A673 (cell line): ENCODE results near the gene GLI2. TPM values are rescaled to one million over a fixed set of nuclear protein-coding genes. Genes with fewer than 3 reads are reported as not detected.

Experiments used
- BruUV-seq: library from RNA; stranded (reverse); fragments of 400-500 nt; replicated peaks from 2 replicates; lab custom pipeline; 2021; lab: Mats Ljungman, UMichigan
- CTCF ChIA-PET: fragments of 300-600 bp; sonication (Branson Sonifier 250); formaldehyde crosslinking; loops from one replicate; lab custom pipeline; 2022; ENCODE audit warnings: antibody characterized with exemption; lab: Charles Lee
- POLR2A ChIA-PET: fragments of 300-600 bp; sonication (Branson Sonifier 250); formaldehyde crosslinking; loops from one replicate; lab custom pipeline; 2022; ENCODE audit warnings: antibody characterized with exemption; ENCODE audit not compliant: low non-redundant PET; lab: Charles Lee
- DNase-seq: peaks from one replicate; pipeline ENCODE4 v3.0.0-alpha.2; 2015; ENCODE audit warnings: low spot score
- H3K27ac ChIP-seq: fragments of 200-600 bp; sonication (generic); 2 replicates; pipeline ENCODE4 v1.5.1; 2016; ENCODE audit warnings: mixed run types, low read depth, mild to moderate bottlenecking, mixed read lengths, antibody characterized with exemption, low read length; ENCODE audit not compliant: poor library complexity, severe bottlenecking
- H3K27me3 ChIP-seq: fragments of 200-600 bp; sonication (generic); replicated peaks from 2 replicates; pipeline ENCODE4 v1.6.1; 2017; ENCODE audit warnings: mixed run types, low read depth, mild to moderate bottlenecking, mixed read lengths, antibody characterized with exemption, low read length; ENCODE audit not compliant: insufficient read depth, poor library complexity
- H3K36me3 ChIP-seq: fragments of 200-600 bp; sonication (generic); 2 replicates; pipeline ENCODE4 v1.6.1; 2016; ENCODE audit warnings: mixed run types, mild to moderate bottlenecking, mixed read lengths, antibody characterized with exemption, low read length; ENCODE audit not compliant: insufficient read depth, poor library complexity, severe bottlenecking
- H3K4me1 ChIP-seq: fragments of 200-600 bp; sonication (generic); 2 replicates; pipeline ENCODE4 v1.6.1; 2017; ENCODE audit warnings: mixed run types, mild to moderate bottlenecking, mixed read lengths, antibody characterized with exemption, low read length; ENCODE audit not compliant: insufficient read depth, poor library complexity, severe bottlenecking
- H3K4me3 ChIP-seq: fragments of 200-600 bp; sonication (generic); 2 replicates; pipeline ENCODE4 v1.5.1; 2016; ENCODE audit warnings: low read depth, mixed run types, mild to moderate bottlenecking, mixed read lengths, low read length; ENCODE audit not compliant: poor library complexity, severe bottlenecking
- H3K9me3 ChIP-seq: fragments of 200-600 bp; sonication (generic); 2 replicates; pipeline ENCODE4 v1.6.1; 2016; ENCODE audit warnings: mixed run types, low read depth, mild to moderate bottlenecking, mixed read lengths, antibody characterized with exemption, low read length; ENCODE audit not compliant: poor library complexity, severe bottlenecking
- EZH2 ChIP-seq: fragments of 200-600 bp; sonication (generic); IDR thresholded peaks from 2 replicates; pipeline ENCODE4 v1.6.1; 2017; ENCODE audit warnings: borderline replicate concordance, low read depth, mild to moderate bottlenecking, mixed read lengths, antibody characterized with exemption, low read length; ENCODE audit not compliant: poor library complexity, severe bottlenecking
- intact Hi-C: fragments of 100-400 bp; cut with micrococcal nuclease; formaldehyde crosslinking; loops from one replicate; pipeline ENCODE4 v1.10.0; 2022; ENCODE audit not compliant: unreplicated experiment
- total RNA-seq: library from RNA; stranded (reverse); gene quantifications from 2 replicates; pipeline ENCODE4 v1.2.3, GENCODE V29; 2021
- TF ChIP-seq, protein P1 (sequence below): fragments of 300-800, 200-600 bp; sonication (generic); conservative IDR thresholded peaks from 2 replicates; pipeline ENCODE4 v1.5.1; 2017; ENCODE audit warnings: low read depth, mild to moderate bottlenecking, antibody characterized with exemption, low read length, moderate library complexity, mixed read lengths

The GLI2 gene
- total RNA-seq, 1 experiment from 2014 or later, result 8.1 TPM

DNA sequence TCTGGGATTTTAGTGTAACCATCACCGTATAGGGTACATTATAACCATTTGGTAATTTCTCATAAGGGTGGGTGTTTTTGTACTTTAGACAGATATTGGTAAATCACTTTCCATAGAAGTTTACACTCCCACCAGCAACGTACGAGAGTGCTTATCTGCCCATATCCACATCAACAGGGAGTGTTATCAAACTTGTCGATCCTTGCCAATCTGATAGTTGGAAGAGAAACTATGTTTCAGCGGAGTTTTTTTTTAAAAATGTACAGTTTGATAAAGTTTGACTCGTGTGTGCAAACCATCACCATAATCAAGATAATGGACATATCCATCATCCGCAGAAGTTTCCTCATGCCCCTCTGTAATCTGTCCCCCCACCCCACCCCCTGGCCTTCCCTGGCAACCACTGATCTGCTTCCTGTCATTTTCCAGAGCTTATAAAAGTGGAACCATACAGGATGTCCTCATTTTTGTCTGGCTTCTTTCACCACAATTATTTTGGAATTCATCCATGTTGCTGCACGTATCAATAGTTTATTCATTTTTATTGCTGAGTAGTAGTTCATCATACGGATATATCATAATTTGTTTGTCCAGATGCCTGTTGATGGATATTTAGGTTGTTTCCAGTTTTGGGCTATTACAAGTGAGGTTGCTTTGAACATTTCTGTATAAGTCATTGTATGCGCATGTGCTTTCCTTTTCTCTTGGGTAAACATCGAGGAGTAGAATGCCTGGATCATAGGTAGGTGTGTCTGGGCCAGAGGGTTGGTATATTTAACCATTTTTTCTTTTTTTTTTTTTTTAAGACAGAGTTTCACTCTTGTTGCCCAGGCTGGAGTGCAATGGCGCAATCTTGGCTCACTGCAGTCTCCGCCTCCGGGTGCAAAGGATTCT is 18.6 kb downstream of the GLI2 start:
- ChIA-PET CTCF (no interaction called here), POLR2A (no interaction called here)
- Histone ChIP-seq H3K4me1 (peaks cover 11% of the 10 kb centered on the region), H3K27me3 (no peaks in the 10 kb centered on the region), H3K4me3 (no peak overlapping the region), H3K36me3 (no peaks in the 10 kb centered on the region), H3K27ac (no peak overlapping the region), H3K9me3 (no peaks in the 10 kb centered on the region)
- intact Hi-C loops, result no loop called here
- no TSS peak for BruUV-seq
- TF ChIP-seq, protein P1, sequence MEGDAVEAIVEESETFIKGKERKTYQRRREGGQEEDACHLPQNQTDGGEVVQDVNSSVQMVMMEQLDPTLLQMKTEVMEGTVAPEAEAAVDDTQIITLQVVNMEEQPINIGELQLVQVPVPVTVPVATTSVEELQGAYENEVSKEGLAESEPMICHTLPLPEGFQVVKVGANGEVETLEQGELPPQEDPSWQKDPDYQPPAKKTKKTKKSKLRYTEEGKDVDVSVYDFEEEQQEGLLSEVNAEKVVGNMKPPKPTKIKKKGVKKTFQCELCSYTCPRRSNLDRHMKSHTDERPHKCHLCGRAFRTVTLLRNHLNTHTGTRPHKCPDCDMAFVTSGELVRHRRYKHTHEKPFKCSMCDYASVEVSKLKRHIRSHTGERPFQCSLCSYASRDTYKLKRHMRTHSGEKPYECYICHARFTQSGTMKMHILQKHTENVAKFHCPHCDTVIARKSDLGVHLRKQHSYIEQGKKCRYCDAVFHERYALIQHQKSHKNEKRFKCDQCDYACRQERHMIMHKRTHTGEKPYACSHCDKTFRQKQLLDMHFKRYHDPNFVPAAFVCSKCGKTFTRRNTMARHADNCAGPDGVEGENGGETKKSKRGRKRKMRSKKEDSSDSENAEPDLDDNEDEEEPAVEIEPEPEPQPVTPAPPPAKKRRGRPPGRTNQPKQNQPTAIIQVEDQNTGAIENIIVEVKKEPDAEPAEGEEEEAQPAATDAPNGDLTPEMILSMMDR, result no peak
- no peak for TF ChIP-seq EZH2
- no peak for DNase-seq

DNA sequence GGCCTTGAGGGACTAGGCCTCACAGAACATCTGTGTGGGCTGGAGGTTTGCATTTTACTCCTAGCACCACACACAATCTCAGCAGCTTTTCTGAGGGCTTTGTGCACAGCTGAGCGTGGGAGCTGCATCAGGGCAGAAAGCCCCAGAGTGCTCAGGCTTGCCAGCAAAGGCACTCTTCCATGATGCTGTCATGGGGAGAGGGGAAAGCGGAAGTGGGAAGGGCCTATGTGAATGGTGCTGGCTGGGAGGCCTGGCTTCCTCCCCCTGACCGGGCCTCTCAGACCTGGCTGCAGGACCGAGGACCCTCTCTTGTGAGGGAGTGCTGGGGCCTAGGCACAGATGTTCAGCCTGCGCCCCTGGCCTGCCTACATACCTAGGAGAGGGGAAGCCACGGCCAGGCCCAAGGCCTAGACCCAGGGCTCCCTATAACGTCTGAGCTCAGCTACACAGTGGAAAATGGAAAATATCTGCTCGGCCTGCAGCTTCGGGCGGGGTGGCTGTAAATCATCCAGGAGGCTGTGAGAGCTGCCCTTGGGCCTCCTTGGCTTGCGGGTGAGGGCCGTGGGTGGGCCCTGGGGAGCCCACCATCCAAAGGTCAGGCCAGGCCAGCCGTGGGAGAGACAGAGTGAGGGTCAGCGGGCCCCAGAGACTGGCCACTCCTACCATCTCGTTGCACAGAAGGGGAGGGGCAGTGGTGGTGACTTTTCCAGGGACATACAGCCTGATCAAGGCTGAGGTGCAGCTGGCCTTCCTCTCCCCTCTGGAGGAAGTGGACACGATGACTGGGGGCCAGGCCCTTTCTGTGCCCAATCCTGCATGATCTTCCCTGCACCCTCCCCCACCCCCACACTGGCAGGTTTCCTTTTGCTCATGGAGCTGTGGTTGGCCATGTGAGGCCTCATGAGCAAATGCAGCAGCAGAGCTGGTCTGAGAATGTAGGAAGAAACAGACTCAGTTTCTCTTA is 22.8 kb downstream of the GLI2 start:
- Histone ChIP-seq H3K27me3 (no peaks in the 10 kb centered on the region), H3K27ac (no peak overlapping the region), H3K4me1 (no peaks in the 10 kb centered on the region), H3K9me3 (no peaks in the 10 kb centered on the region), H3K36me3 (no peaks in the 10 kb centered on the region), H3K4me3 (no peak overlapping the region)
- BruUV-seq, result no TSS peak
- intact Hi-C loops, result no loop called here
- ChIA-PET CTCF (no interaction called here), POLR2A (no interaction called here)
- DNase-seq, result no peak
- no peak for TF ChIP-seq EZH2
- TF ChIP-seq, protein P1, result no peak

GRCh38 chr2:120759543-120760331 is 24.1 kb downstream of the GLI2 start:
- Histone ChIP-seq H3K27me3 (no peaks in the 10 kb centered on the region), H3K4me1 (no peaks in the 10 kb centered on the region), H3K4me3 (no peak overlapping the region), H3K9me3 (no peaks in the 10 kb centered on the region), H3K36me3 (no peaks in the 10 kb centered on the region), H3K27ac (no peak overlapping the region)
- CTCF ChIA-PET, result no interaction called here
- BruUV-seq, result no TSS peak
- TF ChIP-seq EZH2, result no peak
- TF ChIP-seq, protein P1, result no peak
- intact Hi-C loops, result no loop called here
- DNase-seq, result no peak
- POLR2A ChIA-PET, result no interaction called here
